Activated T-helper 1 cell treated with anti-CD3 and anti-CD28 coated beads, Interleukin-12 subunit alpha, Interleukin-12 subunit beta, Interleukin-2, Interleukin-4 antibody, amounts not matched to agents 30 ng/mL and 10 ng/mL and 1 ng/mL, durations not matched to agents 14 hours and 24 hours and 36 hours (primary cell): ENCODE results near the gene SIGLEC7. TPM values are rescaled to one million over a fixed set of nuclear protein-coding genes. Genes with fewer than 3 reads are reported as not detected.

ENCODE experiments used
- DNase-seq: peaks from one replicate; pipeline ENCODE4 v3.0.0; 2021; ENCODE audit warnings: low spot score
- H3K27ac Mint-ChIP-seq: one replicate; pipeline ENCODE4 v1.8.0; 2021; ENCODE audit warnings: mild to moderate bottlenecking, mixed read lengths
- H3K27me3 Mint-ChIP-seq: one replicate; pipeline ENCODE4 v1.8.0; 2022; ENCODE audit warnings: mild to moderate bottlenecking, moderate library complexity, mixed read lengths; ENCODE audit not compliant: insufficient read depth
- H3K36me3 Mint-ChIP-seq: one replicate; pipeline ENCODE4 v1.8.0; 2021; ENCODE audit warnings: low read depth, mixed read lengths
- H3K4me1 Mint-ChIP-seq: one replicate; pipeline ENCODE4 v1.8.0; 2021; ENCODE audit warnings: low read depth, mixed read lengths
- H3K4me3 Mint-ChIP-seq: one replicate; pipeline ENCODE4 v1.8.0; 2021; ENCODE audit warnings: mild to moderate bottlenecking, moderate library complexity, mixed read lengths
- H3K9me3 Mint-ChIP-seq: one replicate; pipeline ENCODE4 v1.8.0; 2021; ENCODE audit warnings: mixed read lengths
- intact Hi-C: fragments of 100-400 bp; cut with micrococcal nuclease; formaldehyde crosslinking; loops from one replicate; pipeline ENCODE4 v1.15.1; 2024
- total RNA-seq: library from RNA; stranded (reverse); gene quantifications from 2 replicates; pipeline ENCODE4 v1.2.3, GENCODE V29; 2022

The SIGLEC7 gene
- total RNA-seq, 1 donor from 2014 or later: not detected

DNA sequence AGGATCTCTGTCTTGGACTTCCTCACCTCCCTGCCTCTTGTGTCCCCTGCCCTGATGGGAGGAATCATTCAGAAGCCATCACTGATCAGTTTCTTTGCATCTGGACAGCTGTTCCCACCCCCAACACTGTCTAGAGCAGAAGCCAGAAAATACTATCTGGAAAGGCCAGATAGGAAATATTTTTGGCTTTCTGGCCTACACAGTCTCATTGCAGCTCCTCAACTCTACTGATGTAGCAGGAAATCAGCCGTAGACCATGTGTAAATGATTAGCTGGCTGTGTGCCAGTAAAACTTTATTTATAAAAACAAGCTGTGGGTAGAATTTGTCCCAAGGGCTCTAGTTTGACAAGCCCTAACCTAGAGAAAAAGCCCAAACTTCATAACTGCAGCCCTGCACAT is 5.6 kb downstream of the SIGLEC7 start:
- Mint-ChIP-seq H3K36me3 (no peaks in the 10 kb centered on the region), H3K4me3 (no peak overlapping the region), H3K27me3 (peaks cover 16% of the 10 kb centered on the region), H3K4me1 (no peaks in the 10 kb centered on the region), H3K9me3 (no peaks in the 10 kb centered on the region), H3K27ac (no peak overlapping the region)
- DNase-seq: no peak
- intact Hi-C loops: no loop called here

- DNase-seq: no peak
- Mint-ChIP-seq H3K9me3 (no peaks in the 10 kb centered on the region), H3K27ac (no peak overlapping the region), H3K36me3 (no peaks in the 10 kb centered on the region), H3K4me3 (no peak overlapping the region), H3K4me1 (no peaks in the 10 kb centered on the region), H3K27me3 (peaks cover 21% of the 10 kb centered on the region)
- intact Hi-C loops: no loop called here
Observed at GRCh38 chr19:51148580-51148979, 6.5 kb downstream of the SIGLEC7 start.

- H3K4me1 Mint-ChIP-seq: no peaks in the 10 kb centered on the region
- H3K4me3 Mint-ChIP-seq: no peak overlapping the region
- intact Hi-C loops: no loop called here
- no peak for DNase-seq
- peaks cover 19% of the 10 kb centered on the region for H3K27me3 Mint-ChIP-seq
- H3K36me3 Mint-ChIP-seq: no peaks in the 10 kb centered on the region
- H3K27ac Mint-ChIP-seq: no peak overlapping the region
- no peaks in the 10 kb centered on the region for H3K9me3 Mint-ChIP-seq
Observed at GRCh38 chr19:51150627-51151026, 8.5 kb downstream of the SIGLEC7 start.

GRCh38 chr19:51156710-51157109 is 14.6 kb downstream of the SIGLEC7 start:
- DNase-seq: no peak
- Mint-ChIP-seq H3K4me1 (peaks cover 9% of the 10 kb centered on the region), H3K27ac (no peak overlapping the region), H3K27me3 (peaks cover 6% of the 10 kb centered on the region), H3K9me3 (no peaks in the 10 kb centered on the region), H3K36me3 (no peaks in the 10 kb centered on the region), H3K4me3 (no peak overlapping the region)
- intact Hi-C loops: no loop called here

DNA sequence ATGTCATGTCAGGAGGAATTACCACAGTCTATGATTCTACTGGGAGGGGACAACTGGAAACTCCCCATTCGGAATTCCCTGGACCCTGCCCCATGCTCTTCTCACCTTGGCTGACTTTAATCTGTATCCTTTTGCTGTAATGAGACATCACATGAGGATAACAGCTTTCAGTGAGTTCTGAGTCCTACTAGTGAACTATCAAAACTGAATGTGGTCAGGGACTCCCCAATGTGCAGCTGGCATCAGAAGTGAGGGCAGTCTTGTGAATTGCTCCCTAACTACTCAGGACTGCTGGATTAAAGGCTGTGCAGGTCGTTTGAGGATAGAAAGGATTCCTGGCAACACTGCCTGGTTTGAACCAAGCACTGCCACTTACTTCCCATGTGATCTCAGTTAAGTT is 15.2 kb downstream of the SIGLEC7 start:
- peaks cover 5% of the 10 kb centered on the region for H3K27me3 Mint-ChIP-seq
- H3K4me3 Mint-ChIP-seq: no peak overlapping the region
- H3K4me1 Mint-ChIP-seq: peaks cover 9% of the 10 kb centered on the region
- intact Hi-C loops: no loop called here
- no peak for DNase-seq
- no peaks in the 10 kb centered on the region for H3K9me3 Mint-ChIP-seq
- no peak overlapping the region for H3K27ac Mint-ChIP-seq
- H3K36me3 Mint-ChIP-seq: no peaks in the 10 kb centered on the region

DNA sequence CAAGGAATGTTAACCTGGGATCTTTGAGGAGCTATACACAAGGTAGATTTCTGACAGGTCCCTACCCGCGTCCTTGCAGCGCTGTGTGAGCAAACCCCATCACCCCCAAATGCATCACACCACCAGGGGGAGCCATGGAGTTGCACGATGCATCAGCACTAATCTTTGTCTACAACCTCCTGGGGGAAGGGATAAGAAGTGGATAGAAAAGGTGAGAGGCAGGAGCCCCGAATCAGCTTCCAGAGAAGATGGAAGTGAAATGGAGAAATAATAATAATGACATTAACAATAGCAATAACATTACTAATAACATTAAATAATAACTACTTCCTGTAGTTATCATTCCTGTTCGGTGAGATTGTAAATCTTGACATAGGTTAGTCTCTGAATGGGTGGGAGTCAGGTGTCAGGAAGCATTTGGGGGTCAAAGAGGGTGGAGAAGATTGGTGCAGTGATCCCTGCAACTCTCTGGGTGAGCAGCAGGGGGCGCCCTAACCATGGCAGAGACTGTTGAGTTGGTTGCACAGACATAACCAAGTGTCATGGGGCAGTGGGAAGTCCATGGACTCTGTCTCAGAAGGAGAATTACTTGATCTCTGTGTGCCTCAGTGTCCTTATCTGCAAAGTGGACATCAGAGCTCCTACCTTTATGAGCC is 16.5 kb downstream of the SIGLEC7 start:
- Mint-ChIP-seq H3K36me3 (no peaks in the 10 kb centered on the region), H3K4me1 (peaks cover 9% of the 10 kb centered on the region), H3K27me3 (peaks cover 5% of the 10 kb centered on the region), H3K4me3 (no peak overlapping the region), H3K27ac (peak overlapping the region; percentile 41), H3K9me3 (no peaks in the 10 kb centered on the region)
- intact Hi-C loops: loop anchor here (1.0 to 2.0 kb wide), 6 partner anchors 11 to 499 kb away; no protein-coding TSS in a partner anchor
- DNase-seq: peak; percentile 60

DNA sequence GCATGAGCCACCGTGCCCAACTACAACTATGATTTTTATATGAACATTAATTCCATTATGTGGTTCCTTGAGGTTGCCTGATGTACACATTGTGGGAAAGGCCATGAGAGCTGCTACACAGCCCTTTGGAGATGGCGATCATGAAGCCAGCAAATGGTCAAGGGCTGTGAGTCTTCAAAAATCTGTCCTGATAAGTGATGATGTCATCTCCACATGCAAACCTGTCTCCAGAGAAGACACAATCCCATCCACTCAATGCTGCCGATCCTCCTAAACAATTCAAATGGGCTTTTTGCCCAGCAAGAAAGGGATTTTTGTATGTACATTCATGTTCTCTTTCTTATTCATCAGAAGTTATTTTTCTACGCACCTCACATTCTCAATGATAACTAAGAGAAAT is 17.6 kb downstream of the SIGLEC7 start:
- no peak overlapping the region for H3K4me3 Mint-ChIP-seq
- no peaks in the 10 kb centered on the region for H3K9me3 Mint-ChIP-seq
- peaks cover 5% of the 10 kb centered on the region for H3K27me3 Mint-ChIP-seq
- H3K27ac Mint-ChIP-seq: no peak overlapping the region
- H3K4me1 Mint-ChIP-seq: peaks cover 9% of the 10 kb centered on the region
- intact Hi-C loops: loop anchor here (2.0 kb wide), 3 partner anchors 45 to 279 kb away; no protein-coding TSS in a partner anchor
- no peak for DNase-seq
- H3K36me3 Mint-ChIP-seq: no peaks in the 10 kb centered on the region

DNA sequence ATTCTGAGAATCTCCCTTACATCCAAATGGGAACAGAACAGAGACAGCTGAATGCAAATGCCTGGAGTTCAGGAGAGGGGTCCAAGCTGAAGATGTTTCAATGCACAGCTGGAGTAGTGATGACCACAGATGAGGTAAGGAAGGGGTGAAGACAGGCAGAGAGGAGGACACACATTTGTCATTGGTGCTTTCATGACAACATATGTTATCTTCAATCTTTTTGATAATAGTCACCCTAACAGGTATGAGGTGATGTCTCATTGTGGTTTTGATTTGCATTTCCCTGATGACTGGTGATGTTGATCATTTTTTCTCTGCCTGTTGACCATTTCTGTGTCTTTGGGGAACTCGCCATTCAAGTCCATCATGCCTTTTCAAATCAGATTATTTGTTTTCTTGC is 19.2 kb downstream of the SIGLEC7 start:
- H3K9me3 Mint-ChIP-seq: no peaks in the 10 kb centered on the region
- no peaks in the 10 kb centered on the region for H3K36me3 Mint-ChIP-seq
- no peak for DNase-seq
- no peak overlapping the region for H3K27ac Mint-ChIP-seq
- intact Hi-C loops: no loop called here
- no peak overlapping the region for H3K4me3 Mint-ChIP-seq
- H3K27me3 Mint-ChIP-seq: peaks cover 7% of the 10 kb centered on the region
- peaks cover 9% of the 10 kb centered on the region for H3K4me1 Mint-ChIP-seq

DNA sequence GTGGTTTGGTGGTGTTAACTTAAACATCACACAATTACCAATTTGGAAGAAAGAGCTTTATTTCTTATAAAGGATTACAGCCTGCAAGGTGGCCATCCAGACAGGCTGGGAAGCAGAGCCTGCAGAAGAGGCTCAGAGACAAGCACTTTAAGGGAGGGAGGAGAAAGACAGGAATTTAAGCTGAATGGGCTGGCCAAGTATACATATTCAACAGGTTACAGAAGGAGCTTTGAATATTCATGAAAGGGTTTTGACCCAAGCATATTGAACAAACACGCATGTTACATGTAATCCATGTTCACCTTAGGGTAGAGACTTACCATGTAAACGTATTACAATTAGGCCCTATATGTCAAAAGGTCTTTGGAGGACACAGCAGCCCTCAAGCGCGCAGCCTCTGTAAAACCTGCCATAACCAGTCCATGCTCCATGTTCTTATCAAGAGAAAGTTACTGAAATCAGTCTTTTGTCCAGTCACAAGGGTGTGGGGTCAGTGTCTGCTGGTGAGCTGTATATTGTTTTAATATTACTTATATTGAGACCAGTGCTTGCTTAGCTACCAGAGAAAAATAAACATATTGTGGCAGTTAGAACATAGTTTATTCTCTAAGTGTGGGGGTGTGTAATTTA is 19.9 kb downstream of the SIGLEC7 start:
- Mint-ChIP-seq H3K27me3 (peaks cover 7% of the 10 kb centered on the region), H3K4me1 (peaks cover 16% of the 10 kb centered on the region), H3K4me3 (no peak overlapping the region), H3K27ac (no peak overlapping the region), H3K9me3 (no peaks in the 10 kb centered on the region), H3K36me3 (no peaks in the 10 kb centered on the region)
- intact Hi-C loops: no loop called here
- DNase-seq: no peak

DNA sequence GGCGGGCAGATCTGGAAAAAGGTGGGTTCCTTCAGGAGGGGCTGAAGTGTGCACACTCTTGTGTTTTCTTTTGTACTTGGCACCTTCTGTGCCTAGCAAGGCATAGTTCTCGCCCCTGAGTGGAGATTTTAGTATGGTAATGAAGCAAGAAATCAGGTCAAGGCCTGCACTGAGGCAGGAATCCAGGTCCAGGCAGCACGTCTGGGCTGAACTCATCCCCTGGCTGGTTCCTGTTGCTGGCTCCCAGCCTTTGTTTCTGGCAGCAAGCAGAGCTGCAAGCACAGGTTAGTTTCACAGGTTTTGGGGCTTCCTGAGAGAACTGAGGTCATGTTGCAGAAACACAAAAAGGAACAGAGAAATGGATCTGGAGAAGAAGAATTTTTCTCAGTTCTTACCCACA is 21.2 kb downstream of the SIGLEC7 start:
- Mint-ChIP-seq H3K4me1 (peaks cover 28% of the 10 kb centered on the region), H3K27ac (no peak overlapping the region), H3K4me3 (no peak overlapping the region), H3K9me3 (no peaks in the 10 kb centered on the region), H3K27me3 (peaks cover 12% of the 10 kb centered on the region), H3K36me3 (no peaks in the 10 kb centered on the region)
- intact Hi-C loops: no loop called here
- no peak for DNase-seq

DNA sequence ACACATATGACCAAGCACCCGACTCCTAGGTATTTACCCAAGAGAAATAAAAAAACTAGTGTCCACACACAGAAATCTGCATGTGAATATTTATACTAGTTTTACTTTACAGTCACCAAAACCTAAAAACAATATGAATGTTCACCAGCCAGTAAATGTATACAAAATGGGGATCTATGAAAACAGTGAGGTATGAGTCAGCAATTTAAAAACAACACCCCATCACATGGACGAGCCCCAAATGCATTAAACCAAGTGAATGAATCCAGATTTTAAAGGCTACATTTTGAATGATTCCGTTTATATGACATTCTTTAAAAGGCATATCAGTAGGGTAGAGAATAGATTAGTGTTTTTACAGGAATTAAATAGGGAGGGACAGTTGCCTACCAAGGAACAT is 22.1 kb downstream of the SIGLEC7 start:
- H3K4me3 Mint-ChIP-seq: no peak overlapping the region
- H3K36me3 Mint-ChIP-seq: no peaks in the 10 kb centered on the region
- DNase-seq: no peak
- H3K9me3 Mint-ChIP-seq: no peaks in the 10 kb centered on the region
- intact Hi-C loops: no loop called here
- no peak overlapping the region for H3K27ac Mint-ChIP-seq
- peaks cover 12% of the 10 kb centered on the region for H3K27me3 Mint-ChIP-seq
- H3K4me1 Mint-ChIP-seq: peaks cover 27% of the 10 kb centered on the region

GRCh38 chr19:51166846-51167490 is 24.9 kb downstream of the SIGLEC7 start:
- H3K36me3 Mint-ChIP-seq: no peaks in the 10 kb centered on the region
- peaks cover 20% of the 10 kb centered on the region for H3K27me3 Mint-ChIP-seq
- no peak overlapping the region for H3K27ac Mint-ChIP-seq
- H3K4me1 Mint-ChIP-seq: peaks cover 36% of the 10 kb centered on the region
- H3K9me3 Mint-ChIP-seq: no peaks in the 10 kb centered on the region
- peak; percentile 28 for DNase-seq
- H3K4me3 Mint-ChIP-seq: peak overlapping the region; percentile 68
- intact Hi-C loops: loop anchor here (5.0 kb wide), 2 partner anchors 145 to 235 kb away; no protein-coding TSS in a partner anchor

GRCh38 chr19:51168564-51169282 is 26.6 kb downstream of the SIGLEC7 start:
- intact Hi-C loops: loop anchor here (1.0 to 5.0 kb wide), 5 partner anchors 10 to 236 kb away; partner anchors contain the start of gene CTU1
- H3K4me3 Mint-ChIP-seq: no peak overlapping the region
- H3K9me3 Mint-ChIP-seq: no peaks in the 10 kb centered on the region
- H3K27me3 Mint-ChIP-seq: peaks cover 15% of the 10 kb centered on the region
- H3K4me1 Mint-ChIP-seq: peaks cover 36% of the 10 kb centered on the region
- DNase-seq: no peak
- H3K36me3 Mint-ChIP-seq: no peaks in the 10 kb centered on the region
- H3K27ac Mint-ChIP-seq: no peak overlapping the region
